GM12878 (cell line): ENCODE data around the gene SHANK3. TPM values are rescaled to one million over a fixed set of nuclear protein-coding genes. Genes with fewer than 3 reads are reported as not detected.

Experiments used
- ATAC-seq: fragments of 200-7000 bp; cut with Tn5 transposase; 3 replicates; pipeline ENCODE4 v1.9.1; 2020; ENCODE audit warnings: mild to moderate bottlenecking, moderate library complexity
- BruUV-seq: library from RNA; stranded (reverse); fragments of 400-500 nt; replicated peaks from 2 replicates; lab custom pipeline; 2021; lab: Mats Ljungman, UMichigan
- CTCF ChIA-PET: fragments of 300-600 bp; sonication (Branson Sonifier 250); formaldehyde crosslinking; extraction: SDS; loops from one replicate; lab custom pipeline; 2021; ENCODE audit warnings: inconsistent platforms; lab: Yijun Ruan, JAX
- POLR2A ChIA-PET: fragments of 350-600 bp; formaldehyde crosslinking; extraction: SDS; loops from one replicate; lab custom pipeline; 2021; ENCODE audit warnings: inconsistent platforms; lab: Charles Lee
- RAD21 ChIA-PET: fragments of 300-600 bp; sonication (Branson Sonifier 250); formaldehyde crosslinking; loops from one replicate; lab custom pipeline; 2023; ENCODE audit warnings: antibody characterized with exemption; ENCODE audit not compliant: unreplicated experiment; lab: Charles Lee
- SMC1A ChIA-PET: fragments of 300-600 bp; sonication (Branson Sonifier 250); formaldehyde crosslinking; loops from one replicate; lab custom pipeline; 2023; ENCODE audit not compliant: unreplicated experiment, uncharacterized antibody; lab: Charles Lee
- DNase-seq: peaks from one replicate; pipeline ENCODE4 v3.0.0-alpha.2; 2011; ENCODE audit warnings: low read depth, low spot score
- FAIRE-seq: peaks from 3 replicates; lab custom pipeline; 2011; peaks lifted over from hg19 to GRCh38; lab: Jason Lieb, UNC
- H2AFZ ChIP-seq: 2 replicates; pipeline ENCODE4 v1.6.0; 2011; ENCODE audit warnings: low read depth, low read length, control low read depth; ENCODE audit not compliant: control insufficient read depth
- H3K27ac ChIP-seq: 2 replicates; pipeline ENCODE4 v1.5.1; 2011; ENCODE audit warnings: control low read depth; ENCODE audit not compliant: control insufficient read depth, insufficient read depth
- H3K27me3 ChIP-seq, 2 experiments: replicated peaks in 1 of 2; 2 replicates each; pipeline versions ENCODE4 v1.6.0 to v1.6.1; 2011; ENCODE audit warnings: low read length in 1 of 2; ENCODE audit not compliant: control insufficient read depth in 2 of 2, insufficient read depth in 2 of 2
- H3K36me3 ChIP-seq, 2 experiments: 2 replicates each; pipeline ENCODE4 v1.5.1; 2011; ENCODE audit warnings: low read length in 1 of 2; ENCODE audit not compliant: control insufficient read depth in 2 of 2, insufficient read depth in 2 of 2
- H3K4me1 ChIP-seq: 2 replicates; pipeline ENCODE4 v1.6.1; 2011; ENCODE audit warnings: mild to moderate bottlenecking, low read length, moderate library complexity, mixed read lengths; ENCODE audit not compliant: control insufficient read depth, insufficient read depth
- H3K4me2 ChIP-seq: 2 replicates; pipeline ENCODE4 v1.6.0; 2011; ENCODE audit warnings: control low read depth; ENCODE audit not compliant: control insufficient read depth, insufficient read depth
- H3K4me3 ChIP-seq: fragments of 200-600 bp; sonication (generic); 2 replicates; pipeline ENCODE4 v1.5.1; 2016
- H3K79me2 ChIP-seq: 2 replicates; pipeline ENCODE4 v1.6.0; 2011; ENCODE audit warnings: low read length; ENCODE audit not compliant: control insufficient read depth, insufficient read depth
- H3K9ac ChIP-seq: 2 replicates; pipeline ENCODE4 v1.8.0; 2011; ENCODE audit warnings: low read length, control low read depth, mixed read lengths; ENCODE audit not compliant: control insufficient read depth, insufficient read depth
- H3K9me3 ChIP-seq: replicated peaks from 3 replicates; pipeline ENCODE4 v1.5.1; 2011; ENCODE audit warnings: mild to moderate bottlenecking, low read length; ENCODE audit not compliant: control insufficient read depth, insufficient read depth
- H4K20me1 ChIP-seq: 2 replicates; pipeline ENCODE4 v1.6.0; 2011; ENCODE audit not compliant: control insufficient read depth, insufficient read depth
- BCL11A ChIP-seq: IDR thresholded peaks from 2 replicates; pipeline ENCODE4 v1.6.1; 2011; ENCODE audit warnings: low read depth, low read length
- CUX1 ChIP-seq: IDR thresholded peaks from 2 replicates; pipeline ENCODE4 v1.6.1; 2012; ENCODE audit warnings: improper control_type of control experiment, low read depth, low read length; ENCODE audit not compliant: insufficient replicate concordance
- SRF ChIP-seq, 2 experiments: IDR thresholded peaks; 2 replicates each; pipeline ENCODE4 v1.6.1; 2011; ENCODE audit warnings: low read depth in 2 of 2, low read length in 2 of 2, mild to moderate bottlenecking in 1 of 2, moderate library complexity in 1 of 2
- SUPT20H ChIP-seq: IDR thresholded peaks from 2 replicates; pipeline ENCODE4 v1.6.1; 2011; ENCODE audit warnings: low read depth, mild to moderate bottlenecking, low read length, moderate library complexity, borderline replicate concordance; ENCODE audit not compliant: control insufficient read depth
- TBL1XR1 ChIP-seq: IDR thresholded peaks from 2 replicates; pipeline ENCODE4 v1.6.1; 2012; ENCODE audit warnings: low read depth, low read length, improper control_type of control experiment
- WGBS: methylation state at CpG from one replicate; pipeline ENCODE4 v1.1.6; 2016; ENCODE audit warnings: low lambda C conversion rate; ENCODE audit not compliant: insufficient replicate concordance, insufficient coverage; ENCODE audit errors: missing lambda C conversion rate; 5-methylcytosine and 5-hydroxymethylcytosine counted together
- in situ Hi-C: fragments of 300-500 bp; cut with MboI; formaldehyde crosslinking; loops from 9 replicates; pipeline ENCODE4 v1.14.3; 2018; ENCODE audit warnings: mixed read lengths
- intact Hi-C: fragments of 100-400 bp; cut with micrococcal nuclease; formaldehyde crosslinking; loops from one replicate; pipeline ENCODE4 v1.14.2; 2022; ENCODE audit not compliant: unreplicated experiment
- polyA plus RNA-seq, 11 experiments: library from polyadenylated mRNA; depleted of rRNA in 4 of 11; unstranded in 6 of 11; stranded (reverse) in 5 of 11; fragments of >200 nt; fragmentation: Nextera tagmentation in 4 of 11; fragmentation: Illumina TruSeq in 1 of 11; extraction: Ambion mirVana in 4 of 11; extraction: Trizol in 1 of 11; gene quantifications; 1 replicate in 1 of 11; 2 replicates in 10 of 11; pipeline versions ENCODE4 v1.2.1 to v1.2.3, GENCODE V29; 2011 to 2016; ENCODE audit warnings: inconsistent platforms in 2 of 11, missing spikeins in 2 of 11, low read depth in 1 of 11
- small RNA-seq: library from RNA; depleted of rRNA; stranded (forward); fragments of <200 nt; gene quantifications from one replicate; pipeline ENCODE3, GENCODE V24; 2014
- total RNA-seq, 4 experiments: library from RNA; depleted of rRNA in 3 of 4; stranded (reverse); fragments of >200 nt in 3 of 4; fragmentation: Illumina TruSeq in 1 of 4; extraction: Trizol in 1 of 4; gene quantifications; 2 replicates each; pipeline versions ENCODE4 v1.2.1 to v1.2.3, GENCODE V29; 2013 to 2021

The SHANK3 gene
- total and polyA plus RNA-seq, 10 of the 15 experiments (the other 5 are each of a cell fraction or from before 2014, with no cell fraction given), result under 0.01 to 0.10 (median 0.05) TPM; not detected in 6

GRCh38 chr22:50721257-50721844 is 48.7 kb downstream of the SHANK3 start (continued):
- no peak for TF ChIP-seq CUX1
- no peak for TF ChIP-seq SRF (IDR thresholded peaks at IDR 0.05; ENCODE audit: low read depth in 2 of 2, low read length in 2 of 2)
- TF ChIP-seq TBL1XR1, result no peak
- no peak for TF ChIP-seq SUPT20H

- no peaks in the 10 kb centered on the region for H3K79me2 ChIP-seq
- H2AFZ ChIP-seq, result no peak overlapping the region
- in situ Hi-C loops (no loop called here), intact Hi-C loops (no loop called here)
- H3K4me3 ChIP-seq, result no peak overlapping the region
- SMC1A ChIA-PET, result no interaction called here
- H3K9me3 ChIP-seq, result no peaks in the 10 kb centered on the region; the same call in 2 of the 3 replicates
- peaks cover 0 to 3% of the 10 kb centered on the region in 2 experiments; a peak in 2 of 4 replicates for H3K27me3 ChIP-seq
- no peaks in the 10 kb centered on the region; the same call in 1 of the 2 replicates for H4K20me1 ChIP-seq
- POLR2A ChIA-PET, result no interaction called here
- WGBS, result 59% methylated on average over 33 of the region's 33 CpGs
- H3K4me1 ChIP-seq, result no peaks in the 10 kb centered on the region
- no peaks in the 10 kb centered on the region for H3K36me3 ChIP-seq
- RAD21 ChIA-PET, result no interaction called here
- CTCF ChIA-PET, result no interaction called here
- BruUV-seq, result no TSS peak
- no peak for FAIRE-seq
- no peak overlapping the region for H3K9ac ChIP-seq
- TF ChIP-seq BCL11A (no peak), SUPT20H (no peak)
- no peak for DNase-seq
- no peak for ATAC-seq
- no peak overlapping the region for H3K4me2 ChIP-seq
- no peak overlapping the region for H3K27ac ChIP-seq
Observed at GRCh38 chr22:50722048-50722701, 49.6 kb downstream of the SHANK3 start.

Small RNA genes lying within 50 kb of the gene (small RNA-seq; reads per million reads assigned to genes)
- gene RF00019 (not detected), gene RNU6-409P (not detected)

Other genes with a start within 250 kb of the SHANK3 start
Only the 7 nearest of the 15 such genes appear.
- gene SYCE3, start 109.9 kb upstream of the SHANK3 start, total RNA-seq (2014; rRNA removed), result not detected in 2 replicates
- gene SYCE3, start 109.9 kb upstream of the SHANK3 start, total RNA-seq (2014; rRNA removed; fragmentation: Illumina TruSeq; extraction: Trizol), result 0.76 TPM in 1 of 2 replicates, not detected in the other
- not detected in 2 replicates for gene SYCE3, start 109.9 kb upstream of the SHANK3 start, total RNA-seq (2021)
- 0.79 and 1.1 TPM in 2 replicates for gene SYCE3, start 109.9 kb upstream of the SHANK3 start, polyA plus RNA-seq (2011; rRNA removed)
- 0.38 TPM in 1 of 2 replicates, not detected in the other for gene SYCE3, start 109.9 kb upstream of the SHANK3 start, polyA plus RNA-seq (2014; fragmentation: Illumina TruSeq; extraction: Trizol)
- gene SYCE3, start 109.9 kb upstream of the SHANK3 start, polyA plus RNA-seq (2014; fragmentation: Nextera tagmentation; extraction: Ambion mirVana), result under 1 TPM; 0.76 to 0.91 TPM
- not detected in 2 replicates for gene SYCE3, start 109.9 kb upstream of the SHANK3 start, polyA plus RNA-seq (2014; rRNA removed)
- gene SYCE3, start 109.9 kb upstream of the SHANK3 start, polyA plus RNA-seq (2016; fragmentation: Nextera tagmentation; extraction: Ambion mirVana), result under 1 TPM in 1 of 2 experiments, not detected in 1; 0.43 TPM
- 28.3 and 28.9 TPM in 2 replicates for gene CPT1B, start 94.4 kb upstream of the SHANK3 start, total RNA-seq (2014; rRNA removed)
- gene CPT1B, start 94.4 kb upstream of the SHANK3 start, total RNA-seq (2014; rRNA removed; fragmentation: Illumina TruSeq; extraction: Trizol), result 12.0 and 13.6 TPM in 2 replicates
- gene CPT1B, start 94.4 kb upstream of the SHANK3 start, total RNA-seq (2021), result 37.0 and 40.8 TPM in 2 replicates
- gene CPT1B, start 94.4 kb upstream of the SHANK3 start, polyA plus RNA-seq (2011; rRNA removed), result 26.0 and 36.2 TPM in 2 replicates
- 21.0 and 24.5 TPM in 2 replicates for gene CPT1B, start 94.4 kb upstream of the SHANK3 start, polyA plus RNA-seq (2014; fragmentation: Illumina TruSeq; extraction: Trizol)
- 1 to 10 TPM; 3.5 to 5.7 TPM for gene CPT1B, start 94.4 kb upstream of the SHANK3 start, polyA plus RNA-seq (2014; fragmentation: Nextera tagmentation; extraction: Ambion mirVana)
- gene CPT1B, start 94.4 kb upstream of the SHANK3 start, polyA plus RNA-seq (2014; rRNA removed), result 51.1 and 54.0 TPM in 2 replicates
- 10 to 100 TPM; 11.5 to 19.0 TPM for gene CPT1B, start 94.4 kb upstream of the SHANK3 start, polyA plus RNA-seq (2016; fragmentation: Nextera tagmentation; extraction: Ambion mirVana)
- gene CHKB, start 90.0 kb upstream of the SHANK3 start, total RNA-seq (2014; rRNA removed), result 53.5 and 58.4 TPM in 2 replicates
- 36.4 and 37.9 TPM in 2 replicates for gene CHKB, start 90.0 kb upstream of the SHANK3 start, total RNA-seq (2014; rRNA removed; fragmentation: Illumina TruSeq; extraction: Trizol)
- 57.5 and 62.4 TPM in 2 replicates for gene CHKB, start 90.0 kb upstream of the SHANK3 start, total RNA-seq (2021)
- gene CHKB, start 90.0 kb upstream of the SHANK3 start, polyA plus RNA-seq (2011; rRNA removed), result 46.7 and 56.3 TPM in 2 replicates
- gene CHKB, start 90.0 kb upstream of the SHANK3 start, polyA plus RNA-seq (2014; fragmentation: Illumina TruSeq; extraction: Trizol), result 59.5 and 67.9 TPM in 2 replicates
- gene CHKB, start 90.0 kb upstream of the SHANK3 start, polyA plus RNA-seq (2014; fragmentation: Nextera tagmentation; extraction: Ambion mirVana), result 10 to 100 TPM in 1 of 2 experiments, 1 to 10 TPM in 1; 10.0 to 20.6 TPM
- gene CHKB, start 90.0 kb upstream of the SHANK3 start, polyA plus RNA-seq (2014; rRNA removed), result 85.9 and 93.9 TPM in 2 replicates
- 10 to 100 TPM; 39.0 to 57.6 TPM for gene CHKB, start 90.0 kb upstream of the SHANK3 start, polyA plus RNA-seq (2016; fragmentation: Nextera tagmentation; extraction: Ambion mirVana)
- gene MAPK8IP2, start 72.0 kb upstream of the SHANK3 start, total RNA-seq (2014; rRNA removed), result 0.11 TPM in 2 replicates
- 0.04 and 0.05 TPM in 2 replicates for gene MAPK8IP2, start 72.0 kb upstream of the SHANK3 start, total RNA-seq (2014; rRNA removed; fragmentation: Illumina TruSeq; extraction: Trizol)
- gene MAPK8IP2, start 72.0 kb upstream of the SHANK3 start, total RNA-seq (2021), result 0.13 and 0.21 TPM in 2 replicates
- gene MAPK8IP2, start 72.0 kb upstream of the SHANK3 start, polyA plus RNA-seq (2011; rRNA removed), result 0.01 and 0.03 TPM in 2 replicates
- gene MAPK8IP2, start 72.0 kb upstream of the SHANK3 start, polyA plus RNA-seq (2014; fragmentation: Illumina TruSeq; extraction: Trizol), result 0.01 TPM in 1 of 2 replicates, not detected in the other
- not detected for gene MAPK8IP2, start 72.0 kb upstream of the SHANK3 start, polyA plus RNA-seq (2014; fragmentation: Nextera tagmentation; extraction: Ambion mirVana)
- 0.08 and 0.13 TPM in 2 replicates for gene MAPK8IP2, start 72.0 kb upstream of the SHANK3 start, polyA plus RNA-seq (2014; rRNA removed)
- gene MAPK8IP2, start 72.0 kb upstream of the SHANK3 start, polyA plus RNA-seq (2016; fragmentation: Nextera tagmentation; extraction: Ambion mirVana), result not detected
- gene ARSA, start 44.7 kb upstream of the SHANK3 start, total RNA-seq (2014; rRNA removed), result 16.7 and 18.9 TPM in 2 replicates
- gene ARSA, start 44.7 kb upstream of the SHANK3 start, total RNA-seq (2014; rRNA removed; fragmentation: Illumina TruSeq; extraction: Trizol), result 3.2 and 3.7 TPM in 2 replicates
- 24.5 and 26.3 TPM in 2 replicates for gene ARSA, start 44.7 kb upstream of the SHANK3 start, total RNA-seq (2021)
- 1.3 and 5.4 TPM in 2 replicates for gene ARSA, start 44.7 kb upstream of the SHANK3 start, polyA plus RNA-seq (2011; rRNA removed)
- 0.21 and 2.6 TPM in 2 replicates for gene ARSA, start 44.7 kb upstream of the SHANK3 start, polyA plus RNA-seq (2014; fragmentation: Illumina TruSeq; extraction: Trizol)
- 1 to 10 TPM in 1 of 2 experiments, under 1 TPM in 1; 0.39 to 1.7 TPM for gene ARSA, start 44.7 kb upstream of the SHANK3 start, polyA plus RNA-seq (2014; fragmentation: Nextera tagmentation; extraction: Ambion mirVana)
- 22.1 and 24.3 TPM in 2 replicates for gene ARSA, start 44.7 kb upstream of the SHANK3 start, polyA plus RNA-seq (2014; rRNA removed)
- 10 to 100 TPM; 14.2 to 14.3 TPM for gene ARSA, start 44.7 kb upstream of the SHANK3 start, polyA plus RNA-seq (2016; fragmentation: Nextera tagmentation; extraction: Ambion mirVana)
- not detected in 2 replicates for gene ACR, start 65.4 kb downstream of the SHANK3 start, total RNA-seq (2014; rRNA removed)
- not detected in 2 replicates for gene ACR, start 65.4 kb downstream of the SHANK3 start, total RNA-seq (2014; rRNA removed; fragmentation: Illumina TruSeq; extraction: Trizol)
- not detected in 2 replicates for gene ACR, start 65.4 kb downstream of the SHANK3 start, total RNA-seq (2021)
- gene ACR, start 65.4 kb downstream of the SHANK3 start, polyA plus RNA-seq (2011; rRNA removed), result not detected in 2 replicates
- gene ACR, start 65.4 kb downstream of the SHANK3 start, polyA plus RNA-seq (2014; fragmentation: Illumina TruSeq; extraction: Trizol), result not detected in 2 replicates
- gene ACR, start 65.4 kb downstream of the SHANK3 start, polyA plus RNA-seq (2014; fragmentation: Nextera tagmentation; extraction: Ambion mirVana), result not detected
- not detected in 2 replicates for gene ACR, start 65.4 kb downstream of the SHANK3 start, polyA plus RNA-seq (2014; rRNA removed)
- not detected for gene ACR, start 65.4 kb downstream of the SHANK3 start, polyA plus RNA-seq (2016; fragmentation: Nextera tagmentation; extraction: Ambion mirVana)
- gene RABL2B, start 110.8 kb downstream of the SHANK3 start, total RNA-seq (2014; rRNA removed), result 9.8 and 13.8 TPM in 2 replicates
- gene RABL2B, start 110.8 kb downstream of the SHANK3 start, total RNA-seq (2014; rRNA removed; fragmentation: Illumina TruSeq; extraction: Trizol), result 8.9 and 9.0 TPM in 2 replicates
- gene RABL2B, start 110.8 kb downstream of the SHANK3 start, total RNA-seq (2021), result 15.8 and 16.3 TPM in 2 replicates
- 18.5 and 27.4 TPM in 2 replicates for gene RABL2B, start 110.8 kb downstream of the SHANK3 start, polyA plus RNA-seq (2011; rRNA removed)
- gene RABL2B, start 110.8 kb downstream of the SHANK3 start, polyA plus RNA-seq (2014; fragmentation: Illumina TruSeq; extraction: Trizol), result 20.3 and 22.3 TPM in 2 replicates
- gene RABL2B, start 110.8 kb downstream of the SHANK3 start, polyA plus RNA-seq (2014; fragmentation: Nextera tagmentation; extraction: Ambion mirVana), result 1 to 10 TPM; 3.1 to 3.7 TPM
- 20.4 and 24.7 TPM in 2 replicates for gene RABL2B, start 110.8 kb downstream of the SHANK3 start, polyA plus RNA-seq (2014; rRNA removed)
- gene RABL2B, start 110.8 kb downstream of the SHANK3 start, polyA plus RNA-seq (2016; fragmentation: Nextera tagmentation; extraction: Ambion mirVana), result 10 to 100 TPM; 13.9 to 15.0 TPM